Heart right ventricle (tissue), 16 donors: ENCODE results near the gene KATNAL1. TPM values are rescaled to one million over a fixed set of nuclear protein-coding genes. Genes with fewer than 3 reads are reported as not detected.

Experiments used
- ATAC-seq, 8 donors: fragments of 200-7000 bp; cut with Tn5 transposase; one replicate each; pipeline ENCODE4 v1.9.1; 2020; ENCODE audit warnings: mild to moderate bottlenecking in 8 of 8, moderate library complexity in 8 of 8, moderate number of reproducible peaks in 1 of 8
- DNase-seq, 2 donors: peaks; one replicate each; pipeline ENCODE4 v3.0.0-alpha.2; 2020
- H3K27ac ChIP-seq, 10 donors: fragments of 200-600 bp; sonication (generic) in 2 of 10; one replicate each; pipeline versions ENCODE4 v1.5.0 to v1.8.0; 2020 to 2022; ENCODE audit warnings: mild to moderate bottlenecking in 3 of 10
- H3K27me3 ChIP-seq, 7 donors: fragments of 200-600 bp; one replicate each; pipeline ENCODE4 v1.8.0; 2021 to 2022; ENCODE audit warnings: mild to moderate bottlenecking in 2 of 7
- H3K36me3 ChIP-seq, 9 donors: fragments of 200-600 bp; sonication (generic) in 1 of 9; one replicate each; pipeline versions ENCODE4 v1.5.0 to v1.8.0; 2020 to 2022; ENCODE audit warnings: mild to moderate bottlenecking in 2 of 9
- H3K4me1 ChIP-seq, 9 donors: fragments of 200-600 bp; sonication (generic) in 1 of 9; one replicate each; pipeline versions ENCODE4 v1.5.0 to v1.8.0; 2020 to 2022; ENCODE audit warnings: mild to moderate bottlenecking in 4 of 9
- H3K4me3 ChIP-seq, 10 donors: fragments of 200-600 bp; sonication (generic) in 2 of 10; one replicate each; pipeline versions ENCODE4 v1.5.0 to v1.8.0; 2020 to 2022; ENCODE audit warnings: mild to moderate bottlenecking in 7 of 10, moderate library complexity in 2 of 10
- H3K9me3 ChIP-seq, 11 donors: fragments of 200-600 bp in 10 of 11; sonication (generic) in 2 of 11; one replicate each; pipeline versions ENCODE4 v1.5.0 to v1.8.0; 2013 to 2022; ENCODE audit warnings: mild to moderate bottlenecking in 2 of 11, control low read depth in 1 of 11, moderate library complexity in 1 of 11
- CTCF ChIP-seq, 9 donors: fragments of 200-600 bp; sonication (generic) in 2 of 9; IDR thresholded peaks; one replicate each; pipeline versions ENCODE4 v1.5.0 to v1.8.0; 2021 to 2022; ENCODE audit warnings: antibody characterized with exemption in 9 of 9, mild to moderate bottlenecking in 5 of 9, moderate library complexity in 1 of 9
- WGBS, 2 donors: extraction: QIAGEN DNeasy Blood & Tissue Kit; methylation state at CpG; one replicate each; pipeline ENCODE4 v1.1.7; 2013; ENCODE audit warnings: inconsistent platforms in 1 of 2; 5-methylcytosine and 5-hydroxymethylcytosine counted together
- intact Hi-C, 10 donors: fragments of 100-400 bp; cut with DNase I; formaldehyde crosslinking; loops; one replicate each; pipeline versions ENCODE4 v1.11.1 to v1.14.2; 2022
- polyA plus RNA-seq, 2 donors: library from polyadenylated mRNA; stranded (reverse); fragments of 200-250 nt; gene quantifications; one replicate each; pipeline ENCODE4 v1.2.3, GENCODE V29; 2013
- total RNA-seq, 10 donors: library from RNA; stranded (reverse); fragmentation: NEBNext Ultra II Directional in 3 of 10; extraction: Animal tissue kit (Norgen Biotek cat#: 25700) in 3 of 10; gene quantifications; one replicate each; pipeline versions ENCODE4 v1.2.1 to v1.2.4, GENCODE V29; 2021 to 2023
- donor health status: Arrhythmogenic right ventricular cardiomyopathy.
- donor health status: ischemic (EF 13 %, LVEDD 7.1; RV severe dilation, severe dysfunction).
- donor health status: healthy with polysubstance abuse.
- donor health status: DM: no; HTN: yes; CAD: no.
- donor health status: DM: no; HTN: no; CAD: no.
- donor health status: ischemic (EF 25% LVEDD 6.9; RV normal size, moderate dysfunction).
- donor health status: ischemic (EF 25% LVEDD 5.7; RV mildly dilated, moderate dysfunction).
- donor health status: healthy.
- donor health status: DM: yes; HTN: yes; CAD: no.
- donor health status: Ischemic cardiomyopathy.
- donor health status: ischemic (EF 35%, LVEDD 5.7; RV mildly dilated, moderate dysfunction).
- donor health status: nonischemic (EF 11% LVEDD 7.7; RV severe dilation, severe dysfunction).
- donor health status: DM: yes; HTN: yes; CAD: no.
- donor health status: PGD.
- donor health status: ischemic (EF 29% LVEDD 5.4; RV normal size, mild dysfunction).
- donor health status: nonischemic (EF 23%, LVEDD 6.1; RV moderate dilation, normal function).

The KATNAL1 gene
- total and polyA plus RNA-seq, 12 donors: 5.1 to 61.9 (median 51.9) TPM

- Histone ChIP-seq H3K36me3 (no peaks in the 10 kb centered on the region), H3K4me1 (peaks cover 0 to 64% (median 49%) of the 10 kb centered on the region in 9 donors), H3K4me3 (peak overlapping the region in 4 of 10 donors; percentile 3 to 99 (median 94)), H3K27ac (peak overlapping the region in 3 of 10 donors; percentile 18 to 98 (median 37)), H3K27me3 (no peaks in the 10 kb centered on the region), H3K9me3 (no peaks in the 10 kb centered on the region)
- no peak for DNase-seq
- 53 to 66% methylated on average over 1 of the region's 1 CpG for WGBS, 2 donors
- no peak for TF ChIP-seq CTCF (IDR thresholded peaks at IDR 0.05)
- no peak for ATAC-seq
- intact Hi-C loops: loop anchor here in 4 of 10 donors (5.0 to 10.0 kb wide), 4 partner anchors 37 to 312 kb away; partner anchors contain the start of gene USPL1 (in 4 of the 4)
Observed at GRCh38 chr13:30305456-30305970, 1.8 kb downstream of the KATNAL1 start.

- intact Hi-C loops: loop anchor here in 4 of 10 donors (10.0 kb wide), 2 partner anchors 102 to 312 kb away; partner anchors contain the start of gene USPL1 (in 2 of the 4)
- no peak for DNase-seq
- TF ChIP-seq CTCF (IDR thresholded peaks at IDR 0.05): no peak
- H3K4me1 ChIP-seq: peaks cover 0 to 72% (median 59%) of the 10 kb centered on the region in 9 donors
- no peak for ATAC-seq
- 19 to 32% methylated on average over 1 of the region's 1 CpG for WGBS, 2 donors
- no peaks in the 10 kb centered on the region for H3K27me3 ChIP-seq
- no peak overlapping the region for H3K4me3 ChIP-seq
- no peak overlapping the region for H3K27ac ChIP-seq
- no peaks in the 10 kb centered on the region for H3K9me3 ChIP-seq
- H3K36me3 ChIP-seq: no peaks in the 10 kb centered on the region
Observed at GRCh38 chr13:30303269-30303668, 4.1 kb downstream of the KATNAL1 start.

GRCh38 chr13:30301827-30302226, 5.5 kb downstream of the KATNAL1 start:
- ATAC-seq (no peak), DNase-seq (no peak)
- intact Hi-C loops: loop anchor here in 4 of 10 donors (1.0 to 10.0 kb wide), 3 partner anchors 16 to 313 kb away; partner anchors contain the start of gene USPL1 (in 2 of the 4)
- TF ChIP-seq CTCF (IDR thresholded peaks at IDR 0.05): no peak
- no peak overlapping the region for H3K27ac ChIP-seq
- no peaks in the 10 kb centered on the region for H3K27me3 ChIP-seq
- H3K9me3 ChIP-seq: no peaks in the 10 kb centered on the region
- peaks cover 0 to 68% (median 51%) of the 10 kb centered on the region in 9 donors for H3K4me1 ChIP-seq
- no peaks in the 10 kb centered on the region for H3K36me3 ChIP-seq
- no peak overlapping the region for H3K4me3 ChIP-seq
- 94 to 98% methylated on average over 5 of the region's 5 CpGs for WGBS, 2 donors

GRCh38 chr13:30300596-30300995, 6.8 kb downstream of the KATNAL1 start:
- Histone ChIP-seq H3K27ac (no peak overlapping the region), H3K4me1 (peaks cover 0 to 58% (median 41%) of the 10 kb centered on the region in 9 donors), H3K27me3 (no peaks in the 10 kb centered on the region), H3K9me3 (no peaks in the 10 kb centered on the region), H3K4me3 (no peak overlapping the region), H3K36me3 (no peaks in the 10 kb centered on the region)
- ATAC-seq (no peak), DNase-seq (no peak)
- no peak for TF ChIP-seq CTCF (IDR thresholded peaks at IDR 0.05)
- intact Hi-C loops: loop anchor here in 4 of 10 donors (10.0 kb wide), 2 partner anchors 104 to 314 kb away; partner anchors contain the start of gene USPL1 (in 2 of the 4)
- 71 to 85% methylated on average over 1 of the region's 1 CpG for WGBS, 2 donors
